ENCODE data around the gene CELF3. TPM values are rescaled to one million over a fixed set of nuclear protein-coding genes. Genes with fewer than 3 reads are reported as not detected.

The CELF3 gene
- total and polyA plus RNA-seq, 2 experiments from 2014 or later, result 0.31 to 0.58 TPM

GRCh38 chr1:151686561-151686960, 30.0 kb downstream of the CELF3 start:
- DNase-seq (ENCODE audit: low spot score) (no peak), ATAC-seq (no peak)
- Mint-ChIP-seq H3K4me1 (no peaks in the 10 kb centered on the region), H3K36me3 (ENCODE audit: low read depth) (peaks cover 2% of the 10 kb centered on the region; the same call in 1 of the 3 replicates), H3K27me3 (ENCODE audit: insufficient read depth, low read depth, poor library complexity) (peaks cover 1% of the 10 kb centered on the region), H3K27ac (no peak overlapping the region), H3K9me3 (no peaks in the 10 kb centered on the region), H3K4me3 (no peak overlapping the region)
- H3K4me3 ChIP-seq, result no peak overlapping the region
- no peak overlapping the region for H3K4me2 ChIP-seq
- no peak overlapping the region for H2AFZ ChIP-seq
- no peaks in the 10 kb centered on the region for H3K27me3 ChIP-seq (ENCODE audit: insufficient read depth)
- no peaks in the 10 kb centered on the region for H3K79me2 ChIP-seq (replicated peaks; ENCODE audit: insufficient read depth)
- no peaks in the 10 kb centered on the region for H3K4me1 ChIP-seq (ENCODE audit: insufficient read depth)
- H3K9me2 ChIP-seq (ENCODE audit: insufficient read depth), result no peaks in the 10 kb centered on the region
- TF ChIP-seq CREB1 (CRISPR knock-in tag; IDR thresholded peaks at IDR 0.05; ENCODE audit: low read depth) (no peak), ZNF462 (CRISPR knock-in tag; IDR thresholded peaks at IDR 0.05) (no peak)
- no peaks in the 10 kb centered on the region for H3K36me3 ChIP-seq (ENCODE audit: insufficient read depth)
- H3K27ac ChIP-seq (ENCODE audit: low read depth), result no peak overlapping the region
- H3F3A ChIP-seq (replicated peaks; ENCODE audit: low read depth), result no peaks in the 10 kb centered on the region
- H4K20me1 ChIP-seq (replicated peaks; ENCODE audit: insufficient read depth), result no peaks in the 10 kb centered on the region

GRCh38 chr1:151684128-151684527, 32.5 kb downstream of the CELF3 start:
- no peak for ATAC-seq
- no peaks in the 10 kb centered on the region for H3K9me3 Mint-ChIP-seq
- no peaks in the 10 kb centered on the region for H3K9me2 ChIP-seq (ENCODE audit: insufficient read depth)
- no peaks in the 10 kb centered on the region for H3F3A ChIP-seq (replicated peaks; ENCODE audit: low read depth)
- H4K20me1 ChIP-seq (replicated peaks; ENCODE audit: insufficient read depth), result no peaks in the 10 kb centered on the region
- no peaks in the 10 kb centered on the region for H3K27me3 ChIP-seq (ENCODE audit: insufficient read depth)
- no peaks in the 10 kb centered on the region for H3K4me1 ChIP-seq (ENCODE audit: insufficient read depth)
- H3K27me3 Mint-ChIP-seq (ENCODE audit: insufficient read depth, low read depth, poor library complexity), result no peaks in the 10 kb centered on the region
- no peak overlapping the region for H2AFZ ChIP-seq
- H3K36me3 Mint-ChIP-seq (ENCODE audit: low read depth), result peaks cover 2% of the 10 kb centered on the region; the same call in 1 of the 3 replicates
- DNase-seq (ENCODE audit: low spot score), result no peak
- H3K4me2 ChIP-seq, result no peak overlapping the region
- H3K36me3 ChIP-seq (ENCODE audit: insufficient read depth), result no peaks in the 10 kb centered on the region
- no peaks in the 10 kb centered on the region for H3K4me1 Mint-ChIP-seq
- H3K4me3 Mint-ChIP-seq, result no peak overlapping the region
- no peak overlapping the region for H3K27ac Mint-ChIP-seq
- H3K27ac ChIP-seq (ENCODE audit: low read depth), result no peak overlapping the region
- no peak overlapping the region for H3K4me3 ChIP-seq
- no peaks in the 10 kb centered on the region for H3K79me2 ChIP-seq (replicated peaks; ENCODE audit: insufficient read depth)
- TF ChIP-seq POLR2AphosphoS5 (IDR thresholded peaks at IDR 0.05; ENCODE audit: low read depth) (no peak), EZH2phosphoT487 (IDR thresholded peaks at IDR 0.05; ENCODE audit: unreplicated experiment) (no peak), JUNB (IDR thresholded peaks at IDR 0.05; ENCODE audit: unreplicated experiment) (no peak), ZNF462 (CRISPR knock-in tag; IDR thresholded peaks at IDR 0.05) (no peak)
